Ovary (tissue), 9 donors: Measurements from ENCODE around the gene SHOX. TPM values are rescaled to one million over a fixed set of nuclear protein-coding genes. Genes with fewer than 3 reads are reported as not detected.

ENCODE experiments used
- DNase-seq, 5 donors: peaks; one replicate each; pipeline ENCODE4 v3.0.0-alpha.2; 2019 to 2020
- H3K27ac ChIP-seq, 2 donors: fragments of 200-600 bp; one replicate each; pipeline versions ENCODE4 v1.5.1 to v1.8.0; 2019 to 2022
- H3K27me3 ChIP-seq: fragments of 200-600 bp; one replicate; pipeline ENCODE4 v1.8.0; 2022
- H3K36me3 ChIP-seq: fragments of 200-600 bp; sonication (generic); one replicate; pipeline ENCODE4 v1.5.1; 2019
- H3K4me1 ChIP-seq: one replicate; pipeline ENCODE4 v1.8.1; 2013; ENCODE audit warnings: mild to moderate bottlenecking, moderate library complexity; ENCODE audit not compliant: insufficient read depth
- H3K4me3 ChIP-seq: fragments of 200-600 bp; sonication (generic); one replicate; pipeline ENCODE4 v1.5.1; 2017
- H3K9me3 ChIP-seq, 2 donors: fragments of 200-600 bp in 1 of 2; sonication (generic) in 1 of 2; one replicate each; pipeline versions ENCODE4 v1.5.1 to v1.8.1; 2013 to 2019; ENCODE audit warnings: mild to moderate bottlenecking in 1 of 2, moderate library complexity in 1 of 2
- EP300 ChIP-seq: sonication (generic); formaldehyde crosslinking; IDR thresholded peaks from one replicate; pipeline ENCODE4 v1.6.1; 2017; ENCODE audit warnings: antibody characterized with exemption
- POLR2A ChIP-seq: fragments of 450-650 bp; IDR thresholded peaks from one replicate; pipeline ENCODE4 v1.6.1; 2017; ENCODE audit warnings: antibody characterized with exemption, mild to moderate bottlenecking, moderate library complexity
- WGBS, 3 donors: extraction: QIAGEN DNeasy Blood & Tissue Kit in 1 of 3; methylation state at CpG; one replicate each; pipeline versions ENCODE4 v1.1.5 to v1.1.7; 2013 to 2017; 5-methylcytosine and 5-hydroxymethylcytosine counted together
- intact Hi-C, 4 donors: fragments of 100-400 bp; cut with DNase I; formaldehyde crosslinking; loops; one replicate each; pipeline versions ENCODE4 v1.11.0 to v1.15.1; 2022 to 2023
- polyA plus RNA-seq, 2 donors: library from polyadenylated mRNA; stranded (reverse); fragments of 200-250 nt in 1 of 2; fragments of 350-450 nt in 1 of 2; fragmentation: Illumina TruSeq in 1 of 2; extraction: RNeasy Lipid Tissue Mini Kit (QIAGEN cat#74804) in 1 of 2; gene quantifications; one replicate each; pipeline ENCODE4 v1.2.3, GENCODE V29; 2013 to 2014
- total RNA-seq, 7 donors: library from RNA; depleted of rRNA in 2 of 7; stranded (reverse); fragments of >200 nt in 2 of 7; fragmentation: NEBNext Ultra II Directional in 3 of 7; extraction: Animal tissue kit (Norgen Biotek cat#: 25700) in 3 of 7; gene quantifications; one replicate each; pipeline versions ENCODE4 v1.1.0 to v1.2.4, GENCODE V29; 2016 to 2023
- TF ChIP-seq, protein P1 (sequence below), 3 donors: fragments of 450-650 bp in 2 of 3; fragments of 200-600 bp in 1 of 3; IDR thresholded peaks; one replicate each; pipeline versions ENCODE4 v1.5.1 to v1.8.0; 2016 to 2022; ENCODE audit warnings: antibody characterized with exemption in 3 of 3, mild to moderate bottlenecking in 1 of 3
- donor health status: DM: no; HTN: no; CAD: no; lungs with moderate emphysema.
- donor health status: DM: no; HTN: no; CAD: no.
- donor health status: Bipolar disorder and iron deficiency.
- donor health status: DM: yes; HTN: yes; CAD: no.
- donor health status: DM: no; HTN: no; CAD: no.
- donor health status: DM: yes; HTN: yes; CAD: no.

Gene SHOX
- total and polyA plus RNA-seq, 9 donors = 0.60 TPM; not detected in 8

DNA sequence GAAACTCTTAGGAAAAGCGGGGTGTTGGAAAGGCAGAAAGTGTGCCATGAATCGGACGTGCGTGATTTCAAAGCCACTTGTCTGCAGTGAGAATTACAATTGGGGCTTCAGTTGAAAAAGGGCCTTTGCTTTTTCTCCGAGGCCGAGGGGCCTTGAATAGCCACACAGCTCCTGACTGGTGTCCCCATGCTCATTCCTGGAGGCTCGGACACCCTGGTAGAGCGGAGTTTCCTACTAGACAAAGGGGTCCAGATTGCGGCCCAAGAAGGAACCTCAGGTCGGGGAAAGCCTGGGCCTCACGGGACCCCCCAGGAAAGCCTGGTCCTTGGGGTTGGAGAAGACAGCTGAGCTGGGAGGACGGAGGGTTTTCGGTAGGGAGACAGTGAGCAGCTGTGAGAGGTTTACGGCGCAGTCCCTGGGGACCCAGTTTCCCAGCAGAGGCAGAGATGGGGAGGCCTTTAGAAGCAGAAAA lies 3.0 kb upstream of the SHOX start:
- TF ChIP-seq EP300 = no peak
- no peak for TF ChIP-seq POLR2A
- TF ChIP-seq, protein P1, sequence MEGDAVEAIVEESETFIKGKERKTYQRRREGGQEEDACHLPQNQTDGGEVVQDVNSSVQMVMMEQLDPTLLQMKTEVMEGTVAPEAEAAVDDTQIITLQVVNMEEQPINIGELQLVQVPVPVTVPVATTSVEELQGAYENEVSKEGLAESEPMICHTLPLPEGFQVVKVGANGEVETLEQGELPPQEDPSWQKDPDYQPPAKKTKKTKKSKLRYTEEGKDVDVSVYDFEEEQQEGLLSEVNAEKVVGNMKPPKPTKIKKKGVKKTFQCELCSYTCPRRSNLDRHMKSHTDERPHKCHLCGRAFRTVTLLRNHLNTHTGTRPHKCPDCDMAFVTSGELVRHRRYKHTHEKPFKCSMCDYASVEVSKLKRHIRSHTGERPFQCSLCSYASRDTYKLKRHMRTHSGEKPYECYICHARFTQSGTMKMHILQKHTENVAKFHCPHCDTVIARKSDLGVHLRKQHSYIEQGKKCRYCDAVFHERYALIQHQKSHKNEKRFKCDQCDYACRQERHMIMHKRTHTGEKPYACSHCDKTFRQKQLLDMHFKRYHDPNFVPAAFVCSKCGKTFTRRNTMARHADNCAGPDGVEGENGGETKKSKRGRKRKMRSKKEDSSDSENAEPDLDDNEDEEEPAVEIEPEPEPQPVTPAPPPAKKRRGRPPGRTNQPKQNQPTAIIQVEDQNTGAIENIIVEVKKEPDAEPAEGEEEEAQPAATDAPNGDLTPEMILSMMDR (IDR thresholded peaks at IDR 0.05) = no peak
- WGBS, 3 donors = 6 to 7% (median 6%) methylated on average over 15 of the region's 15 CpGs
- H3K27ac ChIP-seq = no peak overlapping the region
- H3K27me3 ChIP-seq = no peaks in the 10 kb centered on the region
- no peaks in the 10 kb centered on the region for H3K36me3 ChIP-seq
- no peak overlapping the region for H3K4me3 ChIP-seq
- H3K9me3 ChIP-seq = no peaks in the 10 kb centered on the region
- H3K4me1 ChIP-seq = no peaks in the 10 kb centered on the region
- no peak for DNase-seq
- intact Hi-C loops = no loop called here

- TF ChIP-seq, protein P1 (IDR thresholded peaks at IDR 0.05) = no peak
- TF ChIP-seq EP300 = no peak
- TF ChIP-seq POLR2A = no peak
- WGBS, 3 donors = 8 to 13% (median 9%) methylated on average over 4 of the region's 4 CpGs
- DNase-seq = no peak
- no peaks in the 10 kb centered on the region for H3K36me3 ChIP-seq
- H3K27me3 ChIP-seq = no peaks in the 10 kb centered on the region
- intact Hi-C loops = no loop called here
- H3K4me1 ChIP-seq = no peaks in the 10 kb centered on the region
- no peaks in the 10 kb centered on the region for H3K9me3 ChIP-seq
- no peak overlapping the region for H3K27ac ChIP-seq
- no peak overlapping the region for H3K4me3 ChIP-seq
Observed at GRCh38 chrX:627995-628394, 2.6 kb upstream of the SHOX start.

DNA sequence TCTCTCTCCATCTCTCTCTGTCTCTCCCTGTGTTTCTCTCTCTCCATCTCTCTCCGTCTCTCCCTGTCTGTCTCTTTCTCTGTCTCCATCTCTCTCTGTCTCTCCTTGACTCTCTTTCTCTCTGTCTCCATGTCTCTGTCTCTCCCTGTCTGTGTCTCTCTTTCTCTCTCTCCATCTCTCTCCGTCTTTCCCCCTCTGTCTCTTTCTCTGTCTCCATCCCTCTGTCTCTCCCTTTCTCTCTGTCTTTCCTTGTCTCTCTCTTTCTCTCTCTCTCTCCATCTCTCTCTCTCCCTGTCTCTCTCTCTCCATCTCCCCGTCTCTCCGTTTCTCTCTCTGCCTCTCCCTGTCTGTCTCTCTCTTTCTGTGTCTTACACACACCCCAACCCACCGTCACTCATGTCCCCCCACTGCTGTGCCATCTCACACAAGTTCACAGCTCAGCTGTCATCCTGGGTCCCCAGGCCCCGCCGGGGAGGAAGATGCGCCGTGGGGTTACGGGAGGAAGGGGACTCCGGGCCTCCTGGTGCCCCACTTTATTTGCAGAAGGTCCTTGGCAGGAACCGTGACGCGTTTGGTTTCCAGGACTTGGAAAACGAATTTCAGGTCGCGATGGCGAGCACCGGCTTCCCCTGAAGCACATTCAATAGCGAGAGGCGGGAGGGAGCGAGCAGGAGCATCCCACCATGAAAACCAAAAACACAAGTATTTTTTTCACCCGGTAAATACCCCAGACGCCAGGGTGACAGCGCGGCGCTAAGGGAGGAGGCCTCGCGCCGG lies 1.2 kb upstream of the SHOX start:
- no peaks in the 10 kb centered on the region for H3K4me1 ChIP-seq
- 2 to 3% (median 2%) methylated on average over 30 of the region's 30 CpGs for WGBS, 3 donors
- no peak overlapping the region for H3K4me3 ChIP-seq
- H3K36me3 ChIP-seq = no peaks in the 10 kb centered on the region
- H3K9me3 ChIP-seq = no peaks in the 10 kb centered on the region
- no peak for DNase-seq
- TF ChIP-seq, protein P1 (IDR thresholded peaks at IDR 0.05) = no peak
- TF ChIP-seq POLR2A (no peak), EP300 (no peak)
- H3K27ac ChIP-seq = no peak overlapping the region
- no peaks in the 10 kb centered on the region for H3K27me3 ChIP-seq
- intact Hi-C loops = no loop called here

- Histone ChIP-seq H3K27ac (no peak overlapping the region), H3K4me3 (no peak overlapping the region), H3K27me3 (no peaks in the 10 kb centered on the region), H3K9me3 (no peaks in the 10 kb centered on the region), H3K36me3 (no peaks in the 10 kb centered on the region), H3K4me1 (no peaks in the 10 kb centered on the region)
- no peak for DNase-seq
- WGBS, 3 donors = 2 to 4% (median 3%) methylated on average over 48 to 62 of the region's 62 CpGs
- TF ChIP-seq EP300 (no peak), POLR2A (no peak)
- TF ChIP-seq, protein P1 (IDR thresholded peaks at IDR 0.05) = no peak
- intact Hi-C loops = no loop called here
Observed at GRCh38 chrX:630007-630611, 482 bp upstream of the SHOX start.
